Sigmoid colon (tissue), 4 donors: ENCODE results near the gene ZNF639.

Experiments used
- EP300 ChIP-seq, 4 donors: sonication (generic); formaldehyde crosslinking; IDR thresholded peaks; one replicate each; pipeline ENCODE4 v1.6.1; 2017; ENCODE audit warnings: antibody characterized with exemption in 4 of 4
- POLR2A ChIP-seq, 2 donors: fragments of 450-650 bp; IDR thresholded peaks; one replicate each; pipeline ENCODE4 v1.6.1; 2016; ENCODE audit warnings: antibody characterized with exemption in 2 of 2, mild to moderate bottlenecking in 2 of 2, moderate library complexity in 2 of 2
- POLR2AphosphoS5 ChIP-seq, 4 donors: sonication (generic); formaldehyde crosslinking; IDR thresholded peaks; one replicate each; pipeline ENCODE4 v1.6.1; 2017; ENCODE audit warnings: antibody characterized with exemption in 4 of 4
- TF ChIP-seq, protein P1 (sequence below), 4 experiments: fragments of 450-650 bp in 3 of 4; fragments of 200-600 bp in 1 of 4; IDR thresholded peaks; one replicate each; pipeline ENCODE4 v1.5.1; 2016 to 2019; ENCODE audit warnings: antibody characterized with exemption in 4 of 4, mild to moderate bottlenecking in 3 of 4, moderate library complexity in 2 of 4

- no peak for TF ChIP-seq EP300 (IDR thresholded peaks at IDR 0.05)
- no peak for TF ChIP-seq POLR2A (IDR thresholded peaks at IDR 0.05)
- TF ChIP-seq, protein P1, sequence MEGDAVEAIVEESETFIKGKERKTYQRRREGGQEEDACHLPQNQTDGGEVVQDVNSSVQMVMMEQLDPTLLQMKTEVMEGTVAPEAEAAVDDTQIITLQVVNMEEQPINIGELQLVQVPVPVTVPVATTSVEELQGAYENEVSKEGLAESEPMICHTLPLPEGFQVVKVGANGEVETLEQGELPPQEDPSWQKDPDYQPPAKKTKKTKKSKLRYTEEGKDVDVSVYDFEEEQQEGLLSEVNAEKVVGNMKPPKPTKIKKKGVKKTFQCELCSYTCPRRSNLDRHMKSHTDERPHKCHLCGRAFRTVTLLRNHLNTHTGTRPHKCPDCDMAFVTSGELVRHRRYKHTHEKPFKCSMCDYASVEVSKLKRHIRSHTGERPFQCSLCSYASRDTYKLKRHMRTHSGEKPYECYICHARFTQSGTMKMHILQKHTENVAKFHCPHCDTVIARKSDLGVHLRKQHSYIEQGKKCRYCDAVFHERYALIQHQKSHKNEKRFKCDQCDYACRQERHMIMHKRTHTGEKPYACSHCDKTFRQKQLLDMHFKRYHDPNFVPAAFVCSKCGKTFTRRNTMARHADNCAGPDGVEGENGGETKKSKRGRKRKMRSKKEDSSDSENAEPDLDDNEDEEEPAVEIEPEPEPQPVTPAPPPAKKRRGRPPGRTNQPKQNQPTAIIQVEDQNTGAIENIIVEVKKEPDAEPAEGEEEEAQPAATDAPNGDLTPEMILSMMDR (IDR thresholded peaks at IDR 0.05) = peak; percentile 24 to 87 (median 54)
- TF ChIP-seq POLR2AphosphoS5 (IDR thresholded peaks at IDR 0.05) = peak; percentile 24 to 91 (median 74)
Measured at GRCh38 chr3:179322286-179323196, at the start of gene ZNF639.
